ENCODE data around the gene PAPPA2.

Gene PAPPA2

DNA sequence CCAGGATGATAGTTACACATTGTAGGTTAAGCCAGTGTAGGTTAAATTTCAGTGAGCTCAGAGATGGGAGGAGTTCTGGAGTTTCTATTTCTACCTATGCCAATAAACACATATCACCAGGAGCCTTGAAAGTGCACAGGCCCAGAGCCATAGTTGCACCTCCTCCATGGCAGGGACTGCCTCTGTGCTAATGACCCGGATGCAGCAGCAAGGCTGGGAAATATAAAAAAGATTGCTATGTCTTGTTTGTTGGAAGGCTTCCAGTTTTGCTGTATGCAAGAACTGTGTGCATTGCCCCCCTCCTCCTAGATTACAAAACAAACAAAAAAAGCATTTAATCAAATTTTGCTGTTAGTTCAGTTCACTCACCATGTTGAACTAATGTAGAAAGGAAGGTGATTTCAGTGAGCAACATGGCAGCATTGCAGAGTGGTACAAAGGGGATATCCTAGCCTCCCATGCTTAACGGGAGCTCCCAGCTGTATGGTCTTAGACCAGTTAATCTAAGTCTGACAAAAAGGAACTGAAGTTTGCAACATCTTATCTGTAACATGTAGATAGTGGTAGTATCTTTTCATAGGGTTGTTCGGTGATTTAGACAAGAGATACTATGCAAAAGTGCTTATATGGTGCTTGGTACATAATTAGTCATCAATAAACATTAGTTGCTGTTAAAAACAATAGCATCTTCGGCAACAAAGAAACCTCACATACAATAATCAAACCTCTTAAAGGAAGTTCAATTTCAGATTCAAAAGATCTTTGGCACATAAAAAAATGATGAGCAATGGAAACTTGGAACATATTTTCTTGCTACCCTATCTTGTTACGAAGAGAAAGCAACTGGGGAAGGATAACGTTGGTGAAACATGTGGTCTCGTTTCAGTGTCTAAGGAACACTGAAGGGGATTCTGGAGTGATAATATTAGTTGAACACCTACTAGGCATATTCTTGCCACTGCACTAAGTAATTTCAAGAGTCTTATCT is 392.1 kb downstream of the PAPPA2 start:
- H3K9ac ChIP-seq (ENCODE audit: low read depth, low read length) = no peak overlapping the region
- no peaks in the 10 kb centered on the region for H3K4me1 ChIP-seq (ENCODE audit: control insufficient read depth, insufficient read depth, low read length)
- no peaks in the 10 kb centered on the region for H3K27me3 ChIP-seq (ENCODE audit: control insufficient read depth, insufficient read depth, low read length)
- no peaks in the 10 kb centered on the region for H3K36me3 ChIP-seq (ENCODE audit: control insufficient read depth, insufficient read depth, low read length)
- no peaks in the 10 kb centered on the region for H3K9me3 ChIP-seq (ENCODE audit: control insufficient read depth, insufficient read depth, low read length)
- no peak overlapping the region for H3K4me3 ChIP-seq (ENCODE audit: low read depth, low read length)

DNA sequence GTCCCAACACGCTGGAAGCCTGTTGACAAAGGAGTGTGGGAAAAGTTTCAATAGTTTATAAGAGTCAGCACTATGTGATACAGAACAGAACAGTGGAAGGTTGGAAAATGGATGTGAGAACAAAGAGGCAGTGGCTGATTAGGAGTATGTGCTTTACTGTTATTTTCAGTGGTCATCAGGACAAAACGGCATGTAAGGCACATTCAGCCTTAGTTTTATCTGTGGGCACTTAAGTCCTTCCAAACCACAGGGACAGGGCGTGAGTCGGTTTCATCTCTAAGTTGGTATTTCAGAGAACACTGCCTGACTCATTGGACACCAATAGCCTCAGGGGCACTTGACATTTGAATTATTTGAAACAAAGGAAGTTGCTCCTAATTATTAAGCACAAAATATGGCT is 394.7 kb downstream of the PAPPA2 start:
- Histone ChIP-seq H3K9ac (ENCODE audit: low read depth, low read length) (no peak overlapping the region), H3K36me3 (ENCODE audit: control insufficient read depth, insufficient read depth, low read length) (no peaks in the 10 kb centered on the region), H3K4me1 (ENCODE audit: control insufficient read depth, insufficient read depth, low read length) (no peaks in the 10 kb centered on the region), H3K4me3 (ENCODE audit: low read depth, low read length) (no peak overlapping the region), H3K9me3 (ENCODE audit: control insufficient read depth, insufficient read depth, low read length) (no peaks in the 10 kb centered on the region), H3K27me3 (ENCODE audit: control insufficient read depth, insufficient read depth, low read length) (no peaks in the 10 kb centered on the region)

DNA sequence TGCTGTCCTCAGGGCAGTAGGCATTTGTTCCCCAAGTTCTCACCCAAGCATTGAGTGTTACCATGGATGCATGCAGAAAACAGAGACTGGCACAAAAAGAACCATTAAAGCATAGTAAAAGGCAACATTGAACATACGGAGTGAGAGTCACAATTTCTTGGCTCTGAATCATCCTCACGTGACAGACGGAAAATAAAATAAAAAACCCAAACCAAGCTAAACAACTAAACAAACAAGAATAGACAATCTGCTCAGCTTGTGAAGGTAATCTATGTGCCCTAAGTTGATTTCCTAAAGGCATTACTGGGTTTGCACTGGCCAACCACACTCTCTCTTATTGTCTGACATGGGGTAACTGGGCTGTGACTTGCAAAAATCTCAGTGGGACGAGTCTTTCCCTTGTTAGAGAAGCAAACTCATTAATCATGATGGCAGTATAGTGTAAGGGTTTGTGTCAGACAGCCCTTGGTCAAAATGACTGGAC is 395.5 kb downstream of the PAPPA2 start:
- no peaks in the 10 kb centered on the region for H3K4me1 ChIP-seq (ENCODE audit: control insufficient read depth, insufficient read depth, low read length)
- H3K27me3 ChIP-seq (ENCODE audit: control insufficient read depth, insufficient read depth, low read length) = no peaks in the 10 kb centered on the region
- H3K36me3 ChIP-seq (ENCODE audit: control insufficient read depth, insufficient read depth, low read length) = no peaks in the 10 kb centered on the region
- no peaks in the 10 kb centered on the region for H3K9me3 ChIP-seq (ENCODE audit: control insufficient read depth, insufficient read depth, low read length)
- no peak overlapping the region for H3K4me3 ChIP-seq (ENCODE audit: low read depth, low read length)
- no peak overlapping the region for H3K9ac ChIP-seq (ENCODE audit: low read depth, low read length)

DNA sequence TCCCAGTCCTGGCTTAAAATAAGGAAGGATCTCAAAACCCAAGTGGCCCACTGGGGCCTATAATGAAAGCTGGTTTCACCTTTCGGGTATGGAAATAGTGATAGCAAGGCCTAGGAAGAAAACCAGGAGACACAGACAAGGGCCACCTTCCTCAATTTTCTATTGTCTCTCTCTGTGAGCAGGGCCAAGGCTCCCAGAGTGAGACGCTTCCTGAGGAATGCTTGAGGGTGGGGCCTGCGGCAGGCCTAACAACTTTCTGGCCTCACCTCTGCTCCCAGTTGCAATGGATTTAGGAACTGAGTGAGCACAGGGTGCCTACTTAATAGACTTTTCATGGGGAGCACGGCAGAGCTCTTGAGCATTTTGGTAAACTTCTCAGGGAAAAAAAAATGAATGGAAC is 400.6 kb downstream of the PAPPA2 start:
- Histone ChIP-seq H3K4me1 (ENCODE audit: control insufficient read depth, insufficient read depth, low read length) (no peaks in the 10 kb centered on the region), H3K4me3 (ENCODE audit: low read depth, low read length) (no peak overlapping the region), H3K9me3 (ENCODE audit: control insufficient read depth, insufficient read depth, low read length) (no peaks in the 10 kb centered on the region), H3K27me3 (ENCODE audit: control insufficient read depth, insufficient read depth, low read length) (no peaks in the 10 kb centered on the region), H3K36me3 (ENCODE audit: control insufficient read depth, insufficient read depth, low read length) (no peaks in the 10 kb centered on the region), H3K9ac (ENCODE audit: low read depth, low read length) (no peak overlapping the region)

DNA sequence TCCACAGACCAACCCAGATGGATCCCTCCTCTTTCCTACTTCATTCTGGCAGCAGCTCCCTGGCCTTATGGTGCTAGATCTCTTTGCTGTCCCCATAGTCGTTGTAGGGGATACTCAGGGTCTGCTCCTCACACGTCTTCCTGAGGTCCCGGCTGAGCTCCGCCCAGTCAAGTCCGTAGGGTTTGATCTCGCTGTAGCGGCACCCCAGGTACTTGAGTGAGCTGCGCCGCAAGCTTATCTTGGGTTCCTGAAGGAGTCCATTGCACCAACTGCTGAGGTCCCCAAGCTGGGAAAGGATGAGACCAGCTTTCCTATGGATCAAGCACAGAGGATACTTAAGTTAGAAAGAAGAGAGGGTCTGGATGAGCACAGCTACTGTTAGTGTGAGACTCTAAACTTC is 401.2 kb downstream of the PAPPA2 start:
- Histone ChIP-seq H3K4me1 (ENCODE audit: control insufficient read depth, insufficient read depth, low read length) (no peaks in the 10 kb centered on the region), H3K4me3 (ENCODE audit: low read depth, low read length) (no peak overlapping the region), H3K9ac (ENCODE audit: low read depth, low read length) (no peak overlapping the region), H3K27me3 (ENCODE audit: control insufficient read depth, insufficient read depth, low read length) (no peaks in the 10 kb centered on the region), H3K36me3 (ENCODE audit: control insufficient read depth, insufficient read depth, low read length) (no peaks in the 10 kb centered on the region), H3K9me3 (ENCODE audit: control insufficient read depth, insufficient read depth, low read length) (no peaks in the 10 kb centered on the region)

DNA sequence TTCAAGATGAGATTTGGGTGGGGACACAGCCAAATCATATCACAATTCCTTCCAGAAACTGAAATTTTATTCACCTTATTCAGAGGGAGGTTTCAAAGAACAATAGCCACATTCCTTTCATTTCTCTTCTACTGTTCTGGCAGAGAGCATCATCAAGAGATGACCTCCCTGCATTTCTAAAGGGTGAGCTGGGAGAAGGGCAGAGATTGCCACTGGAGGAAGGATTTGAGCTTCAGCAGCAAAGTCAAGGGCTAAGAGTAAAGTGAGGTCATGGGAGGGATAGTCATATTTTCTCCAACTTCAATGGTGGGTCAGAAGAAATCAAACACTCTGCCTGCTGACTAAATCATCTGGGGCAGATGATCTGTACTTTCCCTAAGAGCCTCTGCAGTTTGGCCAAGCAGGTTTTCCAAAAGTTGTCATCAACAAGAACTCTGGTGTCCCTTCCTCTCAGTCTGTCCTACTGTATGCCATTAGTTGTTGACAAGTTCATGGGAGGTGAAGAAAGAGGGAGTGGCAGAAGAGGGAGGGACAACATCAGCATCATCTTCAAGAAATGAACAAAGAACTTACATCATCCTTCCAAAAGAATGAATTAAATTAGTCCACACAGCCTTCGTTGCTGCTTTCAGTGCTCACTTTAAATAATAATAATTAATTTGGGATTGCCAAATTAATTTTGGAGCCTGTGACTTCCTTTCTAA is 403.2 kb downstream of the PAPPA2 start:
- H3K4me1 ChIP-seq (ENCODE audit: control insufficient read depth, insufficient read depth, low read length) = no peaks in the 10 kb centered on the region
- H3K9me3 ChIP-seq (ENCODE audit: control insufficient read depth, insufficient read depth, low read length) = no peaks in the 10 kb centered on the region
- no peaks in the 10 kb centered on the region for H3K36me3 ChIP-seq (ENCODE audit: control insufficient read depth, insufficient read depth, low read length)
- H3K27me3 ChIP-seq (ENCODE audit: control insufficient read depth, insufficient read depth, low read length) = no peaks in the 10 kb centered on the region
- no peak overlapping the region for H3K4me3 ChIP-seq (ENCODE audit: low read depth, low read length)
- no peak overlapping the region for H3K9ac ChIP-seq (ENCODE audit: low read depth, low read length)

DNA sequence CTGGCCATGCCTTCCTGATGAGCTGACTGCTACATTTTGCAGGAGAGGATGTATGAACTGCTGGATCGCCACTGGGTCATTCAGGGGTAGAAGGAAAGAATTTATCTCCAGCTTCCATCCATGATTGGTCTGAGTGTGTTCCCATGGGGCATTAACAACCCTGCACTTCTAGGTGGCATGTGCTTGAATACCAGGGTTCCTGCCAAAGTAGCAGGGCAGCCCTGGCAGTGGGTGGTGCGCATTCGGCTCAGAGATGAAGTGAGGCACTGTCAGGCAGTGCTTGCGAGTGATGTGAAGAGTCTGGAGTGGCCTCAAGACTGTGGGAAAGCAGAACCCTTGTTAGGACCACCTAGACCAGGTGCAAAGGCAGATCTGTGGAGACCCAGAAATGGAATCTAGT is 406.6 kb downstream of the PAPPA2 start:
- no peaks in the 10 kb centered on the region for H3K4me1 ChIP-seq (ENCODE audit: control insufficient read depth, insufficient read depth, low read length)
- no peak overlapping the region for H3K4me3 ChIP-seq (ENCODE audit: low read depth, low read length)
- no peak overlapping the region for H3K9ac ChIP-seq (ENCODE audit: low read depth, low read length)
- no peaks in the 10 kb centered on the region for H3K9me3 ChIP-seq (ENCODE audit: control insufficient read depth, insufficient read depth, low read length)
- no peaks in the 10 kb centered on the region for H3K36me3 ChIP-seq (ENCODE audit: control insufficient read depth, insufficient read depth, low read length)
- H3K27me3 ChIP-seq (ENCODE audit: control insufficient read depth, insufficient read depth, low read length) = no peaks in the 10 kb centered on the region

DNA sequence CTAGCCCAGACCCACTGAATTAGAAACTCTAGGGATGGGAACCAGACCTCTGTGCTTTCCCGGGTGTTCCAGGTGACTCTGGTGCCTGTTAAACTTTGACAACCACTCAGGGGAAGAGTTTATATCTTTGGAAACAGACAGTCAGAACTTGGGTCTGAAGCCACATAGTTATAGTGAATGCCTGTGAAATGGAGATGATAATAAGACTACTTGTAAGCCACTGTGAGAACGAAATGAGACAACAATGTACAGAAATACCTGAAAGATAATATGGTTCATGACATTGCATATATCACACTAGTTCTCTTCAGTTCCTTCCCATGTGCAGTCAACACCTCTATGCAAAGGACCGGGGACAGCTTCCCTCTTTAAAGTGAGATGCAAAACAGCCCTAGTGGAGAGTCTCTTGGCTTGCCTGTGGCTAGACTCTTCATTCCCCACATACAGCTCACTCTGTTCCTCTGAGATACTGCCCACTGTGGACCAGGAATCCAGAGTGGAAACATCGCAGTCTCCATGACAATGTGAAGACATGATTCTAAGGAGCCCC is 414.1 kb downstream of the PAPPA2 start:
- Histone ChIP-seq H3K4me3 (ENCODE audit: low read depth, low read length) (no peak overlapping the region), H3K36me3 (ENCODE audit: control insufficient read depth, insufficient read depth, low read length) (no peaks in the 10 kb centered on the region), H3K9ac (ENCODE audit: low read depth, low read length) (no peak overlapping the region), H3K27me3 (ENCODE audit: control insufficient read depth, insufficient read depth, low read length) (no peaks in the 10 kb centered on the region), H3K9me3 (ENCODE audit: control insufficient read depth, insufficient read depth, low read length) (no peaks in the 10 kb centered on the region), H3K4me1 (ENCODE audit: control insufficient read depth, insufficient read depth, low read length) (no peaks in the 10 kb centered on the region)

DNA sequence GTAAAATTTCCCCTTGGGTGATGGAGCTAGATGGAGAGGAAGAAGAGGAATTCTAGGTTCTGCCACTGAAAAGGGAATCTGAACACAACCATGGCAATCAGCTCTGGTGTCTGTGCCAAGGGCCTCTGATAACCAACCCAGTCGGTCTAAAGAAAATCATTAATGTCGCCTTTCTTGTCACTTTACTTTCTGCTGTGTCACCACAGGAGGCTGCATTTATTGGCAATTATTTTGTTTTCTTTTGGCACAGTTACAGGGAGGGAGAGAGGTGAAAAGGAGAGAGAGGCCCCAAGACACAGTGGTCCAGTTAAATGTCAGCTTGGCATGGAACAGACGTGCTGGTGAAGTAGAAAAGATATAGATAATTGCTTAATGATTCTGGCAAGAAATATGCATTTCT is 414.6 kb downstream of the PAPPA2 start:
- H3K9ac ChIP-seq (ENCODE audit: low read depth, low read length) = no peak overlapping the region
- no peaks in the 10 kb centered on the region for H3K36me3 ChIP-seq (ENCODE audit: control insufficient read depth, insufficient read depth, low read length)
- no peaks in the 10 kb centered on the region for H3K27me3 ChIP-seq (ENCODE audit: control insufficient read depth, insufficient read depth, low read length)
- H3K9me3 ChIP-seq (ENCODE audit: control insufficient read depth, insufficient read depth, low read length) = no peaks in the 10 kb centered on the region
- no peaks in the 10 kb centered on the region for H3K4me1 ChIP-seq (ENCODE audit: control insufficient read depth, insufficient read depth, low read length)
- no peak overlapping the region for H3K4me3 ChIP-seq (ENCODE audit: low read depth, low read length)

DNA sequence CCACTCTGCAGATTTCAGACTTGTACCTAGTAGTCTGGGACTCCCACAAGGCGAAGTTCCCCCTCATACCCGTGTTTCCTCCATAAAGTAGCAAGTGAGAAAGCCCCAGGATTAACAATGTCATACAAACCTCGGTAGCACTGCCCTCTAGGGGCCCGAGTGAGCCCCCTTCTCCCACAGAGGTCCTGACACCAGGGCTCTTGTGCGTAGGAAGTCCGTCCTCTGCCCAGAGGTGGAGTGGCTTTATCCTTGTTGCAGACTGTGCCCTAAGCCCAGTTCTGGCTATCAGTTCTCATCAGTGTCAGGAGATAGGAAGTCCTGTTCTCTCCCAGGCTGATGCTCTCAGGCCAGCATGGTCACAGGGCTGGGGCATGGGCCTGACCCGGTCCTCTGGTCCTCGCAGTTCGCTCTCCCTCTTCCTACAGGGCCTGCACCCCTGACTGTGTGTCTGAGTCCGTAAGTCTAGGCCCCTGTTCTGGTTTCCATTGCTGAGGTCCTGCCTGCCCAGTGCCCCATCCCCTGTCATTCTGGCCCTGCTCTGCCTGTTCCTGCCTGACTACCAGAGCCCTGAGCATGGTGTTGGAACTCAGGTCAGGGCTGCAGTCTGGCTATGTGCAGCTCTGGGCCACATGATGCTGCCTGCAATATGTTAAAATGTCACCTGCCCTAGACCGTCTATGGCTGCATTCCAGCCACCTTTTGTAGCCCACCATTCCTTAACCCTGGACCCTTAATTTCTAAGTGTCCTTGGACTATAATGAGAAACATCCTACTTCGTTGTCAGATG is 416.0 kb downstream of the PAPPA2 start:
- H3K36me3 ChIP-seq (ENCODE audit: control insufficient read depth, insufficient read depth, low read length) = no peaks in the 10 kb centered on the region
- H3K9me3 ChIP-seq (ENCODE audit: control insufficient read depth, insufficient read depth, low read length) = no peaks in the 10 kb centered on the region
- H3K9ac ChIP-seq (ENCODE audit: low read depth, low read length) = no peak overlapping the region
- H3K4me1 ChIP-seq (ENCODE audit: control insufficient read depth, insufficient read depth, low read length) = no peaks in the 10 kb centered on the region
- no peak overlapping the region for H3K4me3 ChIP-seq (ENCODE audit: low read depth, low read length)
- H3K27me3 ChIP-seq (ENCODE audit: control insufficient read depth, insufficient read depth, low read length) = no peaks in the 10 kb centered on the region

Measured in iPS-15b (cell line).